K562 (cell line): ENCODE data around the gene PRICKLE3. TPM values are rescaled to one million over a fixed set of nuclear protein-coding genes. Genes with fewer than 3 reads are reported as not detected.

Experiments
- CXXC5 ChIP-seq: fragments of 250-450 bp; sonication (Bioruptor Pico); IDR thresholded peaks from 2 replicates; pipeline ENCODE4 v1.8.0; 2022; ENCODE audit warnings: inconsistent platforms, mild to moderate bottlenecking, moderate library complexity
- HSF4 ChIP-seq: fragments of 250-450 bp; sonication (Bioruptor Pico); IDR thresholded peaks from 2 replicates; pipeline ENCODE4 v2.1.2; 2022; ENCODE audit warnings: mild to moderate bottlenecking, moderate library complexity, borderline replicate concordance
- KAT7 ChIP-seq: sonication (generic); formaldehyde crosslinking; IDR thresholded peaks from 2 replicates; pipeline ENCODE4 v1.8.0; 2022; ENCODE audit warnings: missing genetic modification reagents, mild to moderate bottlenecking, borderline replicate concordance
- POLR2AphosphoS5 ChIP-seq: IDR thresholded peaks from 2 replicates; pipeline ENCODE4 v1.6.1; 2011; ENCODE audit warnings: mild to moderate bottlenecking, low read depth, low read length, moderate library complexity; ENCODE audit not compliant: control insufficient read depth, insufficient read depth
- U2AF1 ChIP-seq: fragments of 200-400 bp; formaldehyde crosslinking; optimal IDR thresholded peaks from 2 replicates; pipeline ENCODE3; 2017; ENCODE audit warnings: mild to moderate bottlenecking, low read depth, low read length, moderate library complexity
- ZNF143 ChIP-seq: sonication (generic); formaldehyde crosslinking; IDR thresholded peaks from 2 replicates; pipeline ENCODE4 v1.9.0; 2022; ENCODE audit warnings: mild to moderate bottlenecking, missing genetic modification reagents
- ZNF41 ChIP-seq: fragments of 250-450 bp; sonication (Bioruptor Pico); conservative IDR thresholded peaks from 2 replicates; pipeline ENCODE4 v1.4.0; 2020; ENCODE audit warnings: mild to moderate bottlenecking
- polyA plus RNA-seq, 8 experiments: library from polyadenylated mRNA; depleted of rRNA in 4 of 8; stranded (reverse) in 5 of 8; unstranded in 3 of 8; fragments of >200 nt; fragmentation: Nextera tagmentation in 2 of 8; fragmentation: Illumina TruSeq in 1 of 8; extraction: Ambion mirVana in 2 of 8; extraction: Trizol in 1 of 8; gene quantifications; 2 replicates each; pipeline versions ENCODE4 v1.2.1 to v1.2.3, GENCODE V29; 2011 to 2014; ENCODE audit warnings: inconsistent platforms in 1 of 8, missing spikeins in 1 of 8
- total RNA-seq, 7 experiments: library from RNA; depleted of rRNA in 6 of 7; stranded (reverse); fragments of >200 nt in 6 of 7; fragmentation: Illumina TruSeq in 2 of 7; extraction: Trizol in 2 of 7; gene quantifications; 2 replicates each; pipeline versions ENCODE4 v1.2.1 to v1.2.3, GENCODE V29; 2011 to 2021; ENCODE audit warnings: low replicate concordance in 1 of 7
- TF ChIP-seq, protein P1 (sequence below): IDR thresholded peaks from 2 replicates; pipeline ENCODE4 v1.6.1; 2016; ENCODE audit warnings: missing genetic modification characterization, missing compliant biosample characterization
- TF ChIP-seq, protein P2 (sequence below): sonication (generic); formaldehyde crosslinking; IDR thresholded peaks from 2 replicates; pipeline ENCODE4 v1.8.1; 2023; ENCODE audit warnings: missing genetic modification reagents, mild to moderate bottlenecking, borderline replicate concordance
- TF ChIP-seq, protein P3 (sequence below): fragments of 150-350 bp; IDR thresholded peaks from 2 replicates; pipeline ENCODE4 v1.6.1; 2014; ENCODE audit warnings: low read depth, mild to moderate bottlenecking, low read length, borderline replicate concordance
- TF ChIP-seq, protein P4 (sequence below): fragments of 200-800 bp; sonication (Bioruptor generic); IDR thresholded peaks from 2 replicates; pipeline ENCODE4 v1.6.1; 2017; ENCODE audit warnings: missing genetic modification characterization, missing compliant biosample characterization

PRICKLE3 gene
- total and polyA plus RNA-seq, 9 of the 15 experiments (the other 6 are each of a cell fraction or from before 2014, with no cell fraction given) = 1.1 to 44.3 (median 14.0) TPM

DNA sequence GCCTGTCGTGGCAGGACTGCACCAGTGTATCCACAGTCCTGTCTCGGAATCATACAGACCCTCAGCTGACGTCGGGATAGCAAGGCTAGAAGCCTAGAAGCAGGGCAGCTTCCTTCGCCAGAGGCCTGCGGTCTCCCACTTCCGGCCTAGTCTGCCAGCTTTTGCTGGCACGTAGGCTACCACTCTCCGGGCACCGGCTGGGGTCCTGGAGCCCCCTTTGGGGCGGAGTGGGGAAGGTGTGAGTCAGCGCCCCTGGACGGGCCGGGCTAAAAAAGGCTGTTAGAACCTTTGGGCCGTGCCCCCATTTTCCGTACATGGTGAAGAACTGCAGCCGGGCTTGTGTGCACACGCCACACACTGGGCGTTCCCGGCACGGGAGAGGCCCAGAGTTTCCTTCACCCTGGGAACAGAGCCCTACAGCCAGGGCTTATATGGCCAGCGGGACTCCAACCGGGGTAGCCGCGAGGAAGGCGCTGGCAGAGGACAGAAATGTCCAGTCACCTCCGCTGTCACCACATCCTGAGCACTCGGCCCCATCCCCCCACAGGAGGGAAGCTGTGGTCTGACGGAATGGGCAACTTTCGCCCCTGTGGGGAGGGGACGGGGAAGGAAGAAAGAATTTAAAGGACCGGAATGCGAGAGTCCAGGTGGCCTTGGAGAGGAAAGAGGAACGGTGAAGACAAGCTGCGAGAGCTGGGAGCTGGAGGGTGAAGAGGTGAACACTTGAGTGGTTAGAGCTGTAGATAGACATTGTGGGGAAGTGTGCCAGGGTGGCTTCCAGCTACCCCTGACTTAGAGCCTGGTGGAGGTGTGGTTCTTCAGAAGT lies 19.0 kb downstream of the PRICKLE3 start (continued):
- TF ChIP-seq KAT7 (CRISPR knock-in tag) (no peak), POLR2AphosphoS5 (peak; percentile 44; the same call in 1 of the 2 replicates), ZNF41 (no peak), U2AF1 (no peak), ZNF143 (CRISPR knock-in tag) (no peak), CXXC5 (CRISPR knock-in tag) (0 out of 2 replicates have a peak, but pooled peaks have one; percentile 35), HSF4 (CRISPR knock-in tag) (no peak)
- TF ChIP-seq, protein P1, sequence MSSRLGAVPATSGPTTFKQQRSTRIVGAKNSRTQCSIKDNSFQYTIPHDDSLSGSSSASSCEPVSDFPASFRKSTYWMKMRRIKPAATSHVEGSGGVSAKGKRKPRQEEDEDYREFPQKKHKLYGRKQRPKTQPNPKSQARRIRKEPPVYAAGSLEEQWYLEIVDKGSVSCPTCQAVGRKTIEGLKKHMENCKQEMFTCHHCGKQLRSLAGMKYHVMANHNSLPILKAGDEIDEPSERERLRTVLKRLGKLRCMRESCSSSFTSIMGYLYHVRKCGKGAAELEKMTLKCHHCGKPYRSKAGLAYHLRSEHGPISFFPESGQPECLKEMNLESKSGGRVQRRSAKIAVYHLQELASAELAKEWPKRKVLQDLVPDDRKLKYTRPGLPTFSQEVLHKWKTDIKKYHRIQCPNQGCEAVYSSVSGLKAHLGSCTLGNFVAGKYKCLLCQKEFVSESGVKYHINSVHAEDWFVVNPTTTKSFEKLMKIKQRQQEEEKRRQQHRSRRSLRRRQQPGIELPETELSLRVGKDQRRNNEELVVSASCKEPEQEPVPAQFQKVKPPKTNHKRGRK = no peak
- TF ChIP-seq, protein P2, sequence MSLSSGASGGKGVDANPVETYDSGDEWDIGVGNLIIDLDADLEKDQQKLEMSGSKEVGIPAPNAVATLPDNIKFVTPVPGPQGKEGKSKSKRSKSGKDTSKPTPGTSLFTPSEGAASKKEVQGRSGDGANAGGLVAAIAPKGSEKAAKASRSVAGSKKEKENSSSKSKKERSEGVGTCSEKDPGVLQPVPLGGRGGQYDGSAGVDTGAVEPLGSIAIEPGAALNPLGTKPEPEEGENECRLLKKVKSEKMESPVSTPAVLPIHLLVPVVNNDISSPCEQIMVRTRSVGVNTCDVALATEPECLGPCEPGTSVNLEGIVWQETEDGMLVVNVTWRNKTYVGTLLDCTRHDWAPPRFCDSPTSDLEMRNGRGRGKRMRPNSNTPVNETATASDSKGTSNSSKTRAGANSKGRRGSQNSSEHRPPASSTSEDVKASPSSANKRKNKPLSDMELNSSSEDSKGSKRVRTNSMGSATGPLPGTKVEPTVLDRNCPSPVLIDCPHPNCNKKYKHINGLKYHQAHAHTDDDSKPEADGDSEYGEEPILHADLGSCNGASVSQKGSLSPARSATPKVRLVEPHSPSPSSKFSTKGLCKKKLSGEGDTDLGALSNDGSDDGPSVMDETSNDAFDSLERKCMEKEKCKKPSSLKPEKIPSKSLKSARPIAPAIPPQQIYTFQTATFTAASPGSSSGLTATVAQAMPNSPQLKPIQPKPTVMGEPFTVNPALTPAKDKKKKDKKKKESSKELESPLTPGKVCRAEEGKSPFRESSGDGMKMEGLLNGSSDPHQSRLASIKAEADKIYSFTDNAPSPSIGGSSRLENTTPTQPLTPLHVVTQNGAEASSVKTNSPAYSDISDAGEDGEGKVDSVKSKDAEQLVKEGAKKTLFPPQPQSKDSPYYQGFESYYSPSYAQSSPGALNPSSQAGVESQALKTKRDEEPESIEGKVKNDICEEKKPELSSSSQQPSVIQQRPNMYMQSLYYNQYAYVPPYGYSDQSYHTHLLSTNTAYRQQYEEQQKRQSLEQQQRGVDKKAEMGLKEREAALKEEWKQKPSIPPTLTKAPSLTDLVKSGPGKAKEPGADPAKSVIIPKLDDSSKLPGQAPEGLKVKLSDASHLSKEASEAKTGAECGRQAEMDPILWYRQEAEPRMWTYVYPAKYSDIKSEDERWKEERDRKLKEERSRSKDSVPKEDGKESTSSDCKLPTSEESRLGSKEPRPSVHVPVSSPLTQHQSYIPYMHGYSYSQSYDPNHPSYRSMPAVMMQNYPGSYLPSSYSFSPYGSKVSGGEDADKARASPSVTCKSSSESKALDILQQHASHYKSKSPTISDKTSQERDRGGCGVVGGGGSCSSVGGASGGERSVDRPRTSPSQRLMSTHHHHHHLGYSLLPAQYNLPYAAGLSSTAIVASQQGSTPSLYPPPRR (CRISPR knock-in tag) = no peak
- TF ChIP-seq, protein P3, sequence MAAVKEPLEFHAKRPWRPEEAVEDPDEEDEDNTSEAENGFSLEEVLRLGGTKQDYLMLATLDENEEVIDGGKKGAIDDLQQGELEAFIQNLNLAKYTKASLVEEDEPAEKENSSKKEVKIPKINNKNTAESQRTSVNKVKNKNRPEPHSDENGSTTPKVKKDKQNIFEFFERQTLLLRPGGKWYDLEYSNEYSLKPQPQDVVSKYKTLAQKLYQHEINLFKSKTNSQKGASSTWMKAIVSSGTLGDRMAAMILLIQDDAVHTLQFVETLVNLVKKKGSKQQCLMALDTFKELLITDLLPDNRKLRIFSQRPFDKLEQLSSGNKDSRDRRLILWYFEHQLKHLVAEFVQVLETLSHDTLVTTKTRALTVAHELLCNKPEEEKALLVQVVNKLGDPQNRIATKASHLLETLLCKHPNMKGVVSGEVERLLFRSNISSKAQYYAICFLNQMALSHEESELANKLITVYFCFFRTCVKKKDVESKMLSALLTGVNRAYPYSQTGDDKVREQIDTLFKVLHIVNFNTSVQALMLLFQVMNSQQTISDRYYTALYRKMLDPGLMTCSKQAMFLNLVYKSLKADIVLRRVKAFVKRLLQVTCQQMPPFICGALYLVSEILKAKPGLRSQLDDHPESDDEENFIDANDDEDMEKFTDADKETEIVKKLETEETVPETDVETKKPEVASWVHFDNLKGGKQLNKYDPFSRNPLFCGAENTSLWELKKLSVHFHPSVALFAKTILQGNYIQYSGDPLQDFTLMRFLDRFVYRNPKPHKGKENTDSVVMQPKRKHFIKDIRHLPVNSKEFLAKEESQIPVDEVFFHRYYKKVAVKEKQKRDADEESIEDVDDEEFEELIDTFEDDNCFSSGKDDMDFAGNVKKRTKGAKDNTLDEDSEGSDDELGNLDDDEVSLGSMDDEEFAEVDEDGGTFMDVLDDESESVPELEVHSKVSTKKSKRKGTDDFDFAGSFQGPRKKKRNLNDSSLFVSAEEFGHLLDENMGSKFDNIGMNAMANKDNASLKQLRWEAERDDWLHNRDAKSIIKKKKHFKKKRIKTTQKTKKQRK = no peak
- TF ChIP-seq, protein P4, sequence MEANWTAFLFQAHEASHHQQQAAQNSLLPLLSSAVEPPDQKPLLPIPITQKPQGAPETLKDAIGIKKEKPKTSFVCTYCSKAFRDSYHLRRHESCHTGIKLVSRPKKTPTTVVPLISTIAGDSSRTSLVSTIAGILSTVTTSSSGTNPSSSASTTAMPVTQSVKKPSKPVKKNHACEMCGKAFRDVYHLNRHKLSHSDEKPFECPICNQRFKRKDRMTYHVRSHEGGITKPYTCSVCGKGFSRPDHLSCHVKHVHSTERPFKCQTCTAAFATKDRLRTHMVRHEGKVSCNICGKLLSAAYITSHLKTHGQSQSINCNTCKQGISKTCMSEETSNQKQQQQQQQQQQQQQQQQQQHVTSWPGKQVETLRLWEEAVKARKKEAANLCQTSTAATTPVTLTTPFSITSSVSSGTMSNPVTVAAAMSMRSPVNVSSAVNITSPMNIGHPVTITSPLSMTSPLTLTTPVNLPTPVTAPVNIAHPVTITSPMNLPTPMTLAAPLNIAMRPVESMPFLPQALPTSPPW = peak; percentile 64; the same call in 1 of the 2 replicates
